ENCODE data around the gene CHCHD3. TPM values are rescaled to one million over a fixed set of nuclear protein-coding genes. Genes with fewer than 3 reads are reported as not detected.

CHCHD3 gene
- total RNA-seq, 1 experiment from 2014 or later: 100 TPM

- CTCF ChIA-PET: no interaction called here
- H4K20me1 ChIP-seq (ENCODE audit: insufficient read depth): peaks cover 49% of the 10 kb centered on the region
These were observed 31.5 kb downstream of the CHCHD3 start for GRCh38 chr7:133050200-133050995.

DNA sequence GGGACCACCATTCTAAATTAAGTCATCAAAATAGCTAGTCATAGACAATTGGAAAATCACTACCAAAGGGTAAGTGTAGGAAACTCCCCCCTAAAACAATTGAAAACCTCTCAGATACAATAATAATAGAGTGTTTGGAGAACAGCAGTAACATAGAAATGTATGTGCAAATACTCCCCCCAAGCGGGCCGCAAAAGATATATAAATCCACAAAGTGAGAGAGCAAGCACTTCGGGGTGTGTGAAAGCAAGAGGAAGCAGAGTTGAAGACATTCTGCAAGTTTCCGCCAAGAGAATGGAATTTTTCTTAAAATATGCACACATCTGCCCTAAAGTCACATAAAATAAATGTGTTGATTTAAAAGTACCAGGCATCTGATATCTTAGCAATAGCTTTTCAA lies 33.3 kb downstream of the CHCHD3 start:
- H3K36me3 ChIP-seq (ENCODE audit: low read depth): peaks cover 3% of the 10 kb centered on the region; the same call in 1 of the 2 replicates
- H3K9me3 ChIP-seq (ENCODE audit: insufficient read depth, low read depth): no peaks in the 10 kb centered on the region
- no peak overlapping the region for H2AFZ ChIP-seq
- no peak overlapping the region for H3K4me3 ChIP-seq
- intact Hi-C loops (cut with micrococcal nuclease; ENCODE audit: unreplicated experiment): no loop called here
- H4K20me1 ChIP-seq (ENCODE audit: insufficient read depth): peaks cover 45% of the 10 kb centered on the region
- ChIA-PET POLR2A (ENCODE audit: unreplicated experiment) (interaction anchor here (0.7 kb wide), 2 partner anchors 18 to 22 kb away, joined by 16 read pairs; no protein-coding TSS in a partner anchor), CTCF (no interaction called here)
- H3K27ac ChIP-seq: no peak overlapping the region
- TF ChIP-seq EZH2 (IDR thresholded peaks at IDR 0.05; ENCODE audit: low read depth): no peak
- no peak for TF ChIP-seq CTCF (conservative IDR thresholded peaks at IDR 0.05)
- BruUV-seq (replicated peaks): no TSS peak
- H3F3A ChIP-seq (ENCODE audit: insufficient read depth, low read depth): no peaks in the 10 kb centered on the region
- H3K4me2 ChIP-seq: no peak overlapping the region
- H3K27me3 ChIP-seq (ENCODE audit: insufficient read depth, low read depth): no peaks in the 10 kb centered on the region
- H3K79me2 ChIP-seq (ENCODE audit: low read depth): peaks cover 69% of the 10 kb centered on the region
- DNase-seq: no peak
- no peaks in the 10 kb centered on the region for H3K9me2 ChIP-seq (ENCODE audit: insufficient read depth)
- no peaks in the 10 kb centered on the region for H3K4me1 ChIP-seq (replicated peaks; ENCODE audit: insufficient read depth)

More at GRCh38 chr7:133050200-133050995, 31.5 kb downstream of the CHCHD3 start:
- H2AFZ ChIP-seq: no peak overlapping the region
- no peak overlapping the region for H3K4me3 ChIP-seq
- H3K79me2 ChIP-seq (ENCODE audit: low read depth): peaks cover 73% of the 10 kb centered on the region
- H3K9me2 ChIP-seq (ENCODE audit: insufficient read depth): no peaks in the 10 kb centered on the region
- peaks cover 3% of the 10 kb centered on the region; the same call in 1 of the 2 replicates for H3K36me3 ChIP-seq (ENCODE audit: low read depth)
- intact Hi-C loops (cut with micrococcal nuclease; ENCODE audit: unreplicated experiment): no loop called here
- no peaks in the 10 kb centered on the region for H3K9me3 ChIP-seq (ENCODE audit: insufficient read depth, low read depth)
- no peaks in the 10 kb centered on the region for H3K27me3 ChIP-seq (ENCODE audit: insufficient read depth, low read depth)
- no peak overlapping the region for H3K4me2 ChIP-seq
- DNase-seq: no peak
- POLR2A ChIA-PET (ENCODE audit: unreplicated experiment): no interaction called here
- no peaks in the 10 kb centered on the region; the same call in 1 of the 2 replicates for H3F3A ChIP-seq (ENCODE audit: insufficient read depth, low read depth)
- no peaks in the 10 kb centered on the region for H3K4me1 ChIP-seq (replicated peaks; ENCODE audit: insufficient read depth)
- no TSS peak for BruUV-seq (replicated peaks)
- TF ChIP-seq EZH2 (IDR thresholded peaks at IDR 0.05; ENCODE audit: low read depth): no peak
- TF ChIP-seq CTCF (conservative IDR thresholded peaks at IDR 0.05): no peak
- no peak overlapping the region for H3K27ac ChIP-seq

- CTCF ChIA-PET: no interaction called here
- TF ChIP-seq EZH2 (IDR thresholded peaks at IDR 0.05; ENCODE audit: low read depth): no peak
- no peak for TF ChIP-seq CTCF (conservative IDR thresholded peaks at IDR 0.05)
- Histone ChIP-seq H3K4me1 (replicated peaks; ENCODE audit: insufficient read depth) (no peaks in the 10 kb centered on the region), H3K4me3 (no peak overlapping the region), H3K36me3 (ENCODE audit: low read depth) (peaks cover 3% of the 10 kb centered on the region; the same call in 1 of the 2 replicates), H3K9me3 (ENCODE audit: insufficient read depth, low read depth) (no peaks in the 10 kb centered on the region), H2AFZ (no peak overlapping the region), H3F3A (ENCODE audit: insufficient read depth, low read depth) (no peaks in the 10 kb centered on the region), H4K20me1 (ENCODE audit: insufficient read depth) (peaks cover 41% of the 10 kb centered on the region), H3K79me2 (ENCODE audit: low read depth) (peaks cover 59% of the 10 kb centered on the region), H3K9me2 (ENCODE audit: insufficient read depth) (no peaks in the 10 kb centered on the region), H3K4me2 (no peak overlapping the region), H3K27ac (no peak overlapping the region), H3K27me3 (ENCODE audit: insufficient read depth, low read depth) (no peaks in the 10 kb centered on the region)
- POLR2A ChIA-PET (ENCODE audit: unreplicated experiment): no interaction called here
- no peak for DNase-seq
- BruUV-seq (replicated peaks): no TSS peak
- intact Hi-C loops (cut with micrococcal nuclease; ENCODE audit: unreplicated experiment): no loop called here
These were observed 34.6 kb downstream of the CHCHD3 start for GRCh38 chr7:133047321-133047720.

All from PC-9 (cell line).